Heart left ventricle (tissue), 13 donors: Measurements from ENCODE around the gene GATA6.

Experiments
- POLR2A ChIP-seq, 2 donors: fragments of 450-650 bp; IDR thresholded peaks; one replicate each; pipeline ENCODE4 v1.6.1; 2017; ENCODE audit warnings: antibody characterized with exemption in 2 of 2, mild to moderate bottlenecking in 2 of 2, moderate library complexity in 2 of 2
- TF ChIP-seq, protein P1 (sequence below), 12 donors: fragments of 200-600 bp; sonication (generic) in 4 of 12; IDR thresholded peaks; one replicate each; pipeline versions ENCODE4 v1.5.0 to v1.8.0; 2018 to 2022; ENCODE audit warnings: antibody characterized with exemption in 12 of 12, mild to moderate bottlenecking in 5 of 12
- donor health status: ischemic (EF 13 %, LVEDD 7.1; RV severe dilation, severe dysfunction).
- donor health status: DM: no; HTN: yes; CAD: no.
- donor health status: DM: no; HTN: no; CAD: no.
- donor health status: ischemic (EF 25% LVEDD 6.9; RV normal size, moderate dysfunction).
- donor health status: ischemic (EF 25% LVEDD 5.7; RV mildly dilated, moderate dysfunction).
- donor health status: ischemic (EF 35%, LVEDD 5.7; RV mildly dilated, moderate dysfunction).
- donor health status: nonischemic (EF 11% LVEDD 7.7; RV severe dilation, severe dysfunction).
- donor health status: DM: yes; HTN: yes; CAD: no.
- donor health status: PGD.
- donor health status: ischemic (EF 29% LVEDD 5.4; RV normal size, mild dysfunction).
- donor health status: nonischemic (EF 23%, LVEDD 6.1; RV moderate dilation, normal function).

DNA sequence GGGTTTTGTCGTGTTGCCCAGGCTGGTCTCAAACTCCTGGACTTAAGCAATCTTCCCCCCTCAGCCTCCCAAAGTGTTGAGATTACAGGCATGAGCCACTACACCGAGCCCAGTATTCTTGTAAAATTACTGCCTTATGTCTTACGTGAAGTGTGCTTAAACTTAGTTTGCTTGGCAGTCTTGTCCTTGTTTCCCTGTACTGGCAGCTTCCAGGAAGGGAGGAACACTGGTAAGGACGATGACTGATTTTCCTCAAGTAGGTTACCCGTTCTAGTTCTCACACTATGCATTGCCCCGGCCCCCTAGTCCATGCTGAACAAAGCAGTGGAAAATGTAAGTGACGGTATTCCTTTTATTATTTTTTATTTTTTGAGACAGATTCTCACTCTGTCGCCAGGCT is 19.7 kb upstream of the GATA6 start:
- TF ChIP-seq, protein P1, sequence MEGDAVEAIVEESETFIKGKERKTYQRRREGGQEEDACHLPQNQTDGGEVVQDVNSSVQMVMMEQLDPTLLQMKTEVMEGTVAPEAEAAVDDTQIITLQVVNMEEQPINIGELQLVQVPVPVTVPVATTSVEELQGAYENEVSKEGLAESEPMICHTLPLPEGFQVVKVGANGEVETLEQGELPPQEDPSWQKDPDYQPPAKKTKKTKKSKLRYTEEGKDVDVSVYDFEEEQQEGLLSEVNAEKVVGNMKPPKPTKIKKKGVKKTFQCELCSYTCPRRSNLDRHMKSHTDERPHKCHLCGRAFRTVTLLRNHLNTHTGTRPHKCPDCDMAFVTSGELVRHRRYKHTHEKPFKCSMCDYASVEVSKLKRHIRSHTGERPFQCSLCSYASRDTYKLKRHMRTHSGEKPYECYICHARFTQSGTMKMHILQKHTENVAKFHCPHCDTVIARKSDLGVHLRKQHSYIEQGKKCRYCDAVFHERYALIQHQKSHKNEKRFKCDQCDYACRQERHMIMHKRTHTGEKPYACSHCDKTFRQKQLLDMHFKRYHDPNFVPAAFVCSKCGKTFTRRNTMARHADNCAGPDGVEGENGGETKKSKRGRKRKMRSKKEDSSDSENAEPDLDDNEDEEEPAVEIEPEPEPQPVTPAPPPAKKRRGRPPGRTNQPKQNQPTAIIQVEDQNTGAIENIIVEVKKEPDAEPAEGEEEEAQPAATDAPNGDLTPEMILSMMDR (IDR thresholded peaks at IDR 0.05) = no peak
- no peak for TF ChIP-seq POLR2A (IDR thresholded peaks at IDR 0.05)
